ENCODE data around the gene AK8. TPM values are rescaled to one million over a fixed set of nuclear protein-coding genes. Genes with fewer than 3 reads are reported as not detected.

Gene AK8
- total and polyA plus RNA-seq, 2 experiments from 2014 or later: 0.14 to 0.78 TPM

DNA sequence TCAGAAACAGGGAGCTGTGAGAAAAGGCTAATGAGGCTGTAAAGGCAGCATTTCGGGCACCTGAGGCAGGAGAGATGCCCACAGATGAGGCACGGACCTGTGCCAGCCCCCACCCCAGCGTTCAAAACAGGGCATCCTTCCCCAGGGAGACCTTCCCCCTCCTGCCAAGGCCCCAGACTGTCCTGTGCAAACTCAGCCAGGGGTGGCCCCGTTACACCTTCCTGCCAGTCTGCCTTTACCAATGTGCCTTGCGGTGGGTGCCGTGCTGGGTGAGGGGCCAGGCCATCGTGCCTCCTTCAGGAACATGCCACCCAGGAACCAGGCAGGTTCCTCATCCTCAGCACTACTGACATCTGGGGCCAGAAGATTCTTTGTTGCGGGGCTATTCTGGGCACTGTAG is 53.9 kb downstream of the AK8 start:
- no peak overlapping the region for H2AFZ ChIP-seq
- H3F3A ChIP-seq (replicated peaks; ENCODE audit: low read depth): no peaks in the 10 kb centered on the region
- no peak overlapping the region for H3K4me3 ChIP-seq
- no peak for ATAC-seq
- no peaks in the 10 kb centered on the region for H3K27me3 ChIP-seq (ENCODE audit: insufficient read depth)
- H3K36me3 ChIP-seq (ENCODE audit: insufficient read depth): no peaks in the 10 kb centered on the region
- H3K4me1 Mint-ChIP-seq: peaks cover 8% of the 10 kb centered on the region
- H3K79me2 ChIP-seq (replicated peaks; ENCODE audit: insufficient read depth): no peaks in the 10 kb centered on the region
- TF ChIP-seq JUNB (IDR thresholded peaks at IDR 0.05; ENCODE audit: unreplicated experiment) (no peak), STAT1 (IDR thresholded peaks at IDR 0.05; ENCODE audit: unreplicated experiment) (no peak), REST (IDR thresholded peaks at IDR 0.05; ENCODE audit: unreplicated experiment) (no peak), POLR2AphosphoS5 (IDR thresholded peaks at IDR 0.05; ENCODE audit: low read depth) (no peak), EZH2phosphoT487 (IDR thresholded peaks at IDR 0.05; ENCODE audit: unreplicated experiment) (no peak), ZNF114 (CRISPR knock-in tag; IDR thresholded peaks at IDR 0.05) (no peak), CTCF (conservative IDR thresholded peaks at IDR 0.05; ENCODE audit: low read depth in 2 of 2) (no peak), NANOG (IDR thresholded peaks at IDR 0.05; ENCODE audit: borderline replicate concordance) (no peak), ZNF331 (CRISPR knock-in tag; IDR thresholded peaks at IDR 0.05; ENCODE audit: low read depth) (no peak), EZH2 (IDR thresholded peaks at IDR 0.05; ENCODE audit: low read depth, unreplicated experiment) (no peak), ETS1 (IDR thresholded peaks at IDR 0.05) (no peak), CREB1 (CRISPR knock-in tag; IDR thresholded peaks at IDR 0.05; ENCODE audit: low read depth) (no peak)
- TF ChIP-seq, protein P1, sequence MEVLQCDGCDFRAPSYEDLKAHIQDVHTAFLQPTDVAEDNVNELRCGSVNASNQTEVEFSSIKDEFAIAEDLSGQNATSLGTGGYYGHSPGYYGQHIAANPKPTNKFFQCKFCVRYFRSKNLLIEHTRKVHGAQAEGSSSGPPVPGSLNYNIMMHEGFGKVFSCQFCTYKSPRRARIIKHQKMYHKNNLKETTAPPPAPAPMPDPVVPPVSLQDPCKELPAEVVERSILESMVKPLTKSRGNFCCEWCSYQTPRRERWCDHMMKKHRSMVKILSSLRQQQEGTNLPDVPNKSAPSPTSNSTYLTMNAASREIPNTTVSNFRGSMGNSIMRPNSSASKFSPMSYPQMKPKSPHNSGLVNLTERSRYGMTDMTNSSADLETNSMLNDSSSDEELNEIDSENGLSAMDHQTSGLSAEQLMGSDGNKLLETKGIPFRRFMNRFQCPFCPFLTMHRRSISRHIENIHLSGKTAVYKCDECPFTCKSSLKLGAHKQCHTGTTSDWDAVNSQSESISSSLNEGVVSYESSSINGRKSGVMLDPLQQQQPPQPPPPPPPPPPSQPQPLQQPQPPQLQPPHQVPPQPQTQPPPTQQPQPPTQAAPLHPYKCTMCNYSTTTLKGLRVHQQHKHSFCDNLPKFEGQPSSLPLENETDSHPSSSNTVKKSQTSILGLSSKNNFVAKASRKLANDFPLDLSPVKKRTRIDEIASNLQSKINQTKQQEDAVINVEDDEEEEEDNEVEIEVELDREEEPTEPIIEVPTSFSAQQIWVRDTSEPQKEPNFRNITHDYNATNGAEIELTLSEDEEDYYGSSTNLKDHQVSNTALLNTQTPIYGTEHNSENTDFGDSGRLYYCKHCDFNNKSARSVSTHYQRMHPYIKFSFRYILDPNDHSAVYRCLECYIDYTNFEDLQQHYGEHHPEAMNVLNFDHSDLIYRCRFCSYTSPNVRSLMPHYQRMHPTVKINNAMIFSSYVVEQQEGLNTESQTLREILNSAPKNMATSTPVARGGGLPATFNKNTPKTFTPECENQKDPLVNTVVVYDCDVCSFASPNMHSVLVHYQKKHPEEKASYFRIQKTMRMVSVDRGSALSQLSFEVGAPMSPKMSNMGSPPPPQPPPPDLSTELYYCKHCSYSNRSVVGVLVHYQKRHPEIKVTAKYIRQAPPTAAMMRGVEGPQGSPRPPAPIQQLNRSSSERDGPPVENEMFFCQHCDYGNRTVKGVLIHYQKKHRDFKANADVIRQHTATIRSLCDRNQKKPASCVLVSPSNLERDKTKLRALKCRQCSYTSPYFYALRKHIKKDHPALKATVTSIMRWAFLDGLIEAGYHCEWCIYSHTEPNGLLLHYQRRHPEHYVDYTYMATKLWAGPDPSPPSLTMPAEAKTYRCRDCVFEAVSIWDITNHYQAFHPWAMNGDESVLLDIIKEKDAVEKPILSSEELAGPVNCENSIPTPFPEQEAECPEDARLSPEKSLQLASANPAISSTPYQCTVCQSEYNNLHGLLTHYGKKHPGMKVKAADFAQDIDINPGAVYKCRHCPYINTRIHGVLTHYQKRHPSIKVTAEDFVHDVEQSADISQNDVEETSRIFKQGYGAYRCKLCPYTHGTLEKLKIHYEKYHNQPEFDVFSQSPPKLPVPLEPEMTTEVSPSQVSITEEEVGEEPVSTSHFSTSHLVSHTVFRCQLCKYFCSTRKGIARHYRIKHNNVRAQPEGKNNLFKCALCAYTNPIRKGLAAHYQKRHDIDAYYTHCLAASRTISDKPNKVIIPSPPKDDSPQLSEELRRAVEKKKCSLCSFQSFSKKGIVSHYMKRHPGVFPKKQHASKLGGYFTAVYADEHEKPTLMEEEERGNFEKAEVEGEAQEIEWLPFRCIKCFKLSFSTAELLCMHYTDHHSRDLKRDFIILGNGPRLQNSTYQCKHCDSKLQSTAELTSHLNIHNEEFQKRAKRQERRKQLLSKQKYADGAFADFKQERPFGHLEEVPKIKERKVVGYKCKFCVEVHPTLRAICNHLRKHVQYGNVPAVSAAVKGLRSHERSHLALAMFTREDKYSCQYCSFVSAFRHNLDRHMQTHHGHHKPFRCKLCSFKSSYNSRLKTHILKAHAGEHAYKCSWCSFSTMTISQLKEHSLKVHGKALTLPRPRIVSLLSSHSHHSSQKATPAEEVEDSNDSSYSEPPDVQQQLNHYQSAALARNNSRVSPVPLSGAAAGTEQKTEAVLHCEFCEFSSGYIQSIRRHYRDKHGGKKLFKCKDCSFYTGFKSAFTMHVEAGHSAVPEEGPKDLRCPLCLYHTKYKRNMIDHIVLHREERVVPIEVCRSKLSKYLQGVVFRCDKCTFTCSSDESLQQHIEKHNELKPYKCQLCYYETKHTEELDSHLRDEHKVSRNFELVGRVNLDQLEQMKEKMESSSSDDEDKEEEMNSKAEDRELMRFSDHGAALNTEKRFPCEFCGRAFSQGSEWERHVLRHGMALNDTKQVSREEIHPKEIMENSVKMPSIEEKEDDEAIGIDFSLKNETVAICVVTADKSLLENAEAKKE (CRISPR knock-in tag; IDR thresholded peaks at IDR 0.05): no peak
- no peaks in the 10 kb centered on the region for H4K20me1 ChIP-seq (replicated peaks; ENCODE audit: insufficient read depth)
- no peaks in the 10 kb centered on the region for H3K9me2 ChIP-seq (ENCODE audit: insufficient read depth)
- no peaks in the 10 kb centered on the region for H3K4me1 ChIP-seq (ENCODE audit: insufficient read depth)
- H3K4me3 Mint-ChIP-seq: no peak overlapping the region
- H3K36me3 Mint-ChIP-seq (ENCODE audit: low read depth): no peaks in the 10 kb centered on the region
- peaks cover 3% of the 10 kb centered on the region for H3K27me3 Mint-ChIP-seq (ENCODE audit: insufficient read depth, low read depth, poor library complexity)
- no peak overlapping the region for H3K4me2 ChIP-seq
- no peak for DNase-seq (ENCODE audit: low spot score)
- H3K9me3 Mint-ChIP-seq: no peaks in the 10 kb centered on the region
- no peak overlapping the region for H3K27ac ChIP-seq (ENCODE audit: low read depth)
- H3K27ac Mint-ChIP-seq: no peak overlapping the region

Measured in GM23338 (cell line).